AG04449 (cell line): ENCODE results near the gene FCN1.

Experiments used
- CTCF ChIA-PET: fragments of 350-600 bp; formaldehyde crosslinking; extraction: SDS; loops from one replicate; lab custom pipeline; 2021; ENCODE audit warnings: antibody characterized with exemption; lab: Yijun Ruan, JAX
- POLR2A ChIA-PET: fragments of 400-600, 350-600 bp; formaldehyde crosslinking; extraction: SDS; loops from one replicate; lab custom pipeline; 2020; ENCODE audit warnings: antibody characterized with exemption, inconsistent platforms; lab: Yijun Ruan, JAX
- DNase-seq: peaks from one replicate; pipeline ENCODE4 v3.0.0-alpha.2; 2010; ENCODE audit warnings: low read depth, low spot score
- H3K4me3 ChIP-seq: 2 replicates; pipeline ENCODE4 v1.5.1; 2011; ENCODE audit warnings: low read depth, mild to moderate bottlenecking, control low read depth, low read length
- CTCF ChIP-seq: IDR thresholded peaks from one replicate; pipeline ENCODE4 v1.5.1; 2011; ENCODE audit warnings: mild to moderate bottlenecking, moderate library complexity, low read length, control low read depth, inconsistent platforms; ENCODE audit not compliant: insufficient read depth; ENCODE audit errors: missing control alignments

The FCN1 gene

DNA sequence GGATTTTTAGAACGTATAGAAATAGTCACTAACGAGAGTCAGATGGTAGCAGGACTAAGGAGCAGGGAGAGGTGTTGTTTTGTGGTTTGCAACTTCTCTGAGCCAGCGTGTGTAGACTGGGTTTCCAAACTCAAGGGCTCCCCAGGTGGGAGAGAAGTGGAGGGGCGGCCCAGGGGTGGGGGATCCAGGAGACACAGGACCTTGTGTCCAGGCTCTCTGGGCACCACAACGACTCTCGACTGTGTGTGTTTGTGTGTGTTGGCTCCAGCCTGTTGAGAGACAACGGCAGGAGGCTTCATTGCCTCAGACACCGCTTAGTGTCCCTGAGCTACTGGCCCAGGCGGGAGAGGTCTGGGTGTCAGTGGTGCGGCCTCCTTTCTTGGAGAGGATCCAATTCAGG lies 934 bp upstream of the FCN1 start:
- no peak for DNase-seq
- TF ChIP-seq CTCF = no peak
- H3K4me3 ChIP-seq = no peak overlapping the region
- CTCF ChIA-PET = no interaction called here
- POLR2A ChIA-PET = no interaction called here

DNA sequence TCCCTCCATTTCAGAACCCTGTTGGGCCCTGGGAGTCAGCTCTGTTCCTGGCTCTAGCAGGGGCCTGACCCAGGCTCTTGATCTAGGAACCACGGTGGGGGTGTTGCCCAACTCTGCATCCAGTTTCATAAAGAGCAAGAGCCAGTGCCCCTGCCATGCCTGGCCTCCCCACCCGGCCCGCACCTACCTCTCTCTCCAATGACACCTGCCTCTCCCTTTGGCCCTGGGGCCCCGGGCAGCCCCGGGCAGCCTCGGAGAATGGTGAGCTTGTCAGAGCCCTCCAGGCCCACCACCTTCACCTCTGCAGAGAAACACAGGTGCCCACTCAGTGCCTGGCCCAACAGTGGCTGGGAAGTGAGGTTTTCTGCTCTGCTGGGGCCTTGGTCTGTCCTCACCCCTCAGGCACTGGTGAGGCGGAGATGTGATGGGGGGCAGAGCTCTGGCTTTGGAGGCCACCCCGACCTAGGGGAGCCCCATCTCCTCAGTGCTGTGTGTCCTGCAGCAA lies 1.5 kb downstream of the FCN1 start:
- ChIA-PET POLR2A (no interaction called here), CTCF (no interaction called here)
- no peak for TF ChIP-seq CTCF
- no peak overlapping the region for H3K4me3 ChIP-seq
- DNase-seq = no peak

- DNase-seq = no peak
- ChIA-PET POLR2A (no interaction called here), CTCF (no interaction called here)
- no peak for TF ChIP-seq CTCF
- H3K4me3 ChIP-seq = no peak overlapping the region
Observed at GRCh38 chr9:134915046-134915985, 2.4 kb downstream of the FCN1 start.

- H3K4me3 ChIP-seq = no peak overlapping the region
- no peak for DNase-seq
- no peak for TF ChIP-seq CTCF
- CTCF ChIA-PET = no interaction called here
- POLR2A ChIA-PET = no interaction called here
Observed at GRCh38 chr9:134914501-134914834, 3.2 kb downstream of the FCN1 start.

- CTCF ChIA-PET = no interaction called here
- no peak overlapping the region for H3K4me3 ChIP-seq
- POLR2A ChIA-PET = no interaction called here
- no peak for TF ChIP-seq CTCF
- DNase-seq = no peak
Observed at GRCh38 chr9:134913713-134914500, 3.8 kb downstream of the FCN1 start.
